SK-N-SH treated with all-trans-retinoic acid at 6 μM for 48 hours (cell line): ENCODE measurements around the gene CTCF.

Experiments
- ATAC-seq: fragments of 200-7000 bp; cut with Tn5 transposase; 3 replicates; pipeline ENCODE4 v1.9.1; 2020; ENCODE audit warnings: mild to moderate bottlenecking, moderate library complexity
- ARNTL ChIP-seq: fragments of 450-650 bp; formaldehyde crosslinking; IDR thresholded peaks from 2 replicates; pipeline ENCODE4 v1.5.0; 2020; ENCODE audit warnings: low read depth, mild to moderate bottlenecking, moderate library complexity, borderline replicate concordance
- BACH2 ChIP-seq: fragments of 250-450 bp; sonication (Bioruptor Pico); IDR thresholded peaks from 2 replicates; pipeline ENCODE4 v1.9.0; 2021; ENCODE audit warnings: mild to moderate bottlenecking, borderline replicate concordance
- CREB5 ChIP-seq: fragments of 250-450 bp; sonication (Bioruptor Pico); IDR thresholded peaks from 2 replicates; pipeline ENCODE4 v1.5.1; 2020; ENCODE audit warnings: low read depth, mild to moderate bottlenecking, moderate library complexity
- CSDC2 ChIP-seq: fragments of 250-450 bp; sonication (Bioruptor Pico); IDR thresholded peaks from 2 replicates; pipeline ENCODE4 v1.5.0; 2020; ENCODE audit warnings: mild to moderate bottlenecking, moderate library complexity
- CSRNP3 ChIP-seq: fragments of 250-450 bp; sonication (Bioruptor Pico); IDR thresholded peaks from 2 replicates; pipeline ENCODE4 v1.5.1; 2021; ENCODE audit warnings: mild to moderate bottlenecking, moderate library complexity
- ESRRG ChIP-seq: fragments of 250-450 bp; sonication (Bioruptor Pico); IDR thresholded peaks from 2 replicates; pipeline ENCODE4 v1.6.1; 2021; ENCODE audit warnings: mild to moderate bottlenecking
- GLIS3 ChIP-seq: fragments of 250-450 bp; sonication (Bioruptor Pico); IDR thresholded peaks from 2 replicates; pipeline ENCODE4 v1.5.0; 2020; ENCODE audit warnings: mild to moderate bottlenecking, moderate library complexity
- ISL1 ChIP-seq: fragments of 250-450 bp; sonication (Bioruptor Pico); IDR thresholded peaks from 2 replicates; pipeline ENCODE4 v2.1.2; 2022; ENCODE audit warnings: mild to moderate bottlenecking, moderate library complexity
- OSR1 ChIP-seq: fragments of 250-450 bp; sonication (Bioruptor Pico); IDR thresholded peaks from 2 replicates; pipeline ENCODE4 v1.8.0; 2022; ENCODE audit warnings: moderate library complexity, mild to moderate bottlenecking, inconsistent platforms
- PATZ1 ChIP-seq: fragments of 250-450 bp; sonication (Bioruptor Pico); IDR thresholded peaks from 2 replicates; pipeline ENCODE4 v1.8.0; 2020; ENCODE audit warnings: mild to moderate bottlenecking, moderate library complexity, borderline replicate concordance
- POU6F1 ChIP-seq: fragments of 250-450 bp; sonication (Bioruptor Pico); IDR thresholded peaks from 2 replicates; pipeline ENCODE4 v1.8.0; 2021; ENCODE audit warnings: low read depth, mild to moderate bottlenecking, moderate library complexity, borderline replicate concordance
- PPARA ChIP-seq: fragments of 250-450 bp; sonication (Bioruptor Pico); IDR thresholded peaks from 2 replicates; pipeline ENCODE4 v1.5.0; 2020; ENCODE audit warnings: mild to moderate bottlenecking, borderline replicate concordance
- RARB ChIP-seq: fragments of 250-450 bp; sonication (Bioruptor Pico); IDR thresholded peaks from 2 replicates; pipeline ENCODE4 v1.8.0; 2021; ENCODE audit warnings: mild to moderate bottlenecking, moderate library complexity
- TOX ChIP-seq: fragments of 250-450 bp; sonication (Bioruptor Pico); IDR thresholded peaks from 2 replicates; pipeline ENCODE4 v1.8.0; 2021; ENCODE audit warnings: mild to moderate bottlenecking, moderate library complexity, borderline replicate concordance
- TSHZ2 ChIP-seq: fragments of 250-450 bp; sonication (Bioruptor Pico); IDR thresholded peaks from 2 replicates; pipeline ENCODE4 v1.5.0; 2020; ENCODE audit warnings: mild to moderate bottlenecking, moderate library complexity
- ZC3H10 ChIP-seq: fragments of 250-450 bp; sonication (Bioruptor Pico); IDR thresholded peaks from 2 replicates; pipeline ENCODE4 v1.5.1; 2021; ENCODE audit warnings: mild to moderate bottlenecking, moderate library complexity
- ZFP3 ChIP-seq: fragments of 250-450 bp; sonication (Bioruptor Pico); IDR thresholded peaks from 2 replicates; pipeline ENCODE4 v1.5.0; 2020; ENCODE audit warnings: mild to moderate bottlenecking, moderate library complexity
- ZNF70 ChIP-seq: fragments of 450-650 bp; formaldehyde crosslinking; IDR thresholded peaks from 2 replicates; pipeline ENCODE4 v1.5.0; 2020; ENCODE audit warnings: mild to moderate bottlenecking, moderate library complexity
- ZNF8 ChIP-seq: fragments of 450-650 bp; formaldehyde crosslinking; IDR thresholded peaks from 2 replicates; pipeline ENCODE4 v1.5.0; 2020; ENCODE audit warnings: mild to moderate bottlenecking, moderate library complexity

CTCF gene

GRCh38 chr16:67548265-67549126 lies 13.8 kb upstream of the CTCF start:
- no peak for TF ChIP-seq CSDC2 (CRISPR knock-in tag)
- TF ChIP-seq OSR1: no peak
- TF ChIP-seq ESRRG (CRISPR knock-in tag): no peak
- TF ChIP-seq ISL1 (CRISPR knock-in tag): no peak
- no peak for TF ChIP-seq POU6F1 (CRISPR knock-in tag)
- no peak for TF ChIP-seq CREB5
- TF ChIP-seq ZC3H10: no peak
- TF ChIP-seq BACH2 (CRISPR knock-in tag): no peak
- TF ChIP-seq ZFP3 (CRISPR knock-in tag): no peak
- no peak for TF ChIP-seq TOX
- no peak for ATAC-seq

- ATAC-seq: no peak
- TF ChIP-seq CSDC2 (CRISPR knock-in tag) (no peak), GLIS3 (CRISPR knock-in tag) (no peak), TOX (no peak), PPARA (no peak), ARNTL (CRISPR knock-in tag) (no peak), ZC3H10 (no peak), TSHZ2 (CRISPR knock-in tag) (no peak), ISL1 (CRISPR knock-in tag) (no peak), POU6F1 (CRISPR knock-in tag) (no peak), ZNF70 (CRISPR knock-in tag) (no peak), RARB (no peak), OSR1 (no peak), CSRNP3 (CRISPR knock-in tag) (no peak), ESRRG (CRISPR knock-in tag) (no peak)
These were observed 13.1 kb upstream of the CTCF start for GRCh38 chr16:67549240-67549639.

- no peak for ATAC-seq
- TF ChIP-seq CSDC2 (CRISPR knock-in tag) (no peak), ZNF8 (CRISPR knock-in tag) (no peak), TOX (no peak), PATZ1 (CRISPR knock-in tag) (no peak), ESRRG (CRISPR knock-in tag) (no peak), BACH2 (CRISPR knock-in tag) (no peak), GLIS3 (CRISPR knock-in tag) (no peak), CSRNP3 (CRISPR knock-in tag) (no peak), POU6F1 (CRISPR knock-in tag) (no peak)
These were observed 12.4 kb upstream of the CTCF start for GRCh38 chr16:67549936-67550335.
